CD4-positive, alpha-beta memory T cell (primary cell): ENCODE data around the gene DCST2. TPM values are rescaled to one million over a fixed set of nuclear protein-coding genes. Genes with fewer than 3 reads are reported as not detected.

ENCODE experiments used
- CTCF ChIA-PET: fragments of 350-600 bp; sonication (Branson Sonifier 250); formaldehyde crosslinking; loops from one replicate; lab custom pipeline; 2021; ENCODE audit warnings: inconsistent platforms; ENCODE audit not compliant: partially characterized antibody; lab: Charles Lee
- POLR2A ChIA-PET: fragments of 350-600 bp; sonication (Branson Sonifier 250); formaldehyde crosslinking; loops from one replicate; lab custom pipeline; 2021; ENCODE audit not compliant: partially characterized antibody; lab: Charles Lee
- DNase-seq, 5 donors: peaks; one replicate each; pipeline versions ENCODE4 v3.0.0 to v3.0.0-alpha.2; 2020 to 2022; ENCODE audit warnings: mixed read lengths in 1 of 5
- H3K27ac ChIP-seq: one replicate; pipeline ENCODE4 v1.7.0; 2013; ENCODE audit warnings: low read depth, low read length
- H3K27me3 ChIP-seq: 2 replicates; pipeline ENCODE4 v1.7.0; 2013; ENCODE audit warnings: mild to moderate bottlenecking, low read length, moderate library complexity; ENCODE audit not compliant: insufficient read depth
- H3K36me3 ChIP-seq: 2 replicates; pipeline ENCODE4 v1.7.0; 2013; ENCODE audit warnings: mild to moderate bottlenecking, low read length, moderate library complexity; ENCODE audit not compliant: insufficient read depth
- H3K4me1 ChIP-seq: 2 replicates; pipeline ENCODE4 v1.7.0; 2013; ENCODE audit warnings: mild to moderate bottlenecking, low read length, moderate library complexity; ENCODE audit not compliant: insufficient read depth
- H3K4me3 ChIP-seq, 2 donors: one replicate each; pipeline ENCODE4 v1.7.0; 2013; ENCODE audit warnings: low read length in 2 of 2, mild to moderate bottlenecking in 1 of 2
- H3K9me3 ChIP-seq, 2 donors: one replicate each; pipeline ENCODE4 v1.7.0; 2013; ENCODE audit warnings: low read length in 2 of 2, control low read depth in 1 of 2; ENCODE audit not compliant: control insufficient read depth in 1 of 2
- H3K27ac Mint-ChIP-seq, 7 donors: one replicate each; pipeline ENCODE4 v1.8.0; 2020 to 2021; ENCODE audit warnings: mixed read lengths in 7 of 7, mild to moderate bottlenecking in 6 of 7, inconsistent platforms in 3 of 7, moderate library complexity in 3 of 7
- H3K27me3 Mint-ChIP-seq, 2 donors: one replicate each; pipeline ENCODE4 v1.8.0; 2020 to 2021; ENCODE audit warnings: mixed read lengths in 2 of 2
- H3K36me3 Mint-ChIP-seq, 2 donors: one replicate each; pipeline ENCODE4 v1.8.0; 2020 to 2021; ENCODE audit warnings: mixed read lengths in 2 of 2, inconsistent platforms in 1 of 2, mild to moderate bottlenecking in 1 of 2
- H3K4me1 Mint-ChIP-seq, 4 donors: one replicate each; pipeline ENCODE4 v1.8.0; 2020 to 2021; ENCODE audit warnings: mixed read lengths in 4 of 4, mild to moderate bottlenecking in 1 of 4
- H3K4me3 Mint-ChIP-seq, 8 donors: one replicate each; pipeline ENCODE4 v1.8.0; 2020 to 2021; ENCODE audit warnings: mixed read lengths in 8 of 8, mild to moderate bottlenecking in 7 of 8, moderate library complexity in 6 of 8, inconsistent platforms in 3 of 8
- H3K9me3 Mint-ChIP-seq, 8 donors: one replicate each; pipeline ENCODE4 v1.8.0; 2020 to 2021; ENCODE audit warnings: mixed read lengths in 8 of 8, mild to moderate bottlenecking in 5 of 8, inconsistent platforms in 3 of 8, moderate library complexity in 1 of 8
- intact Hi-C: fragments of 100-400 bp; cut with micrococcal nuclease; formaldehyde crosslinking; loops from one replicate; pipeline ENCODE4 v1.15.1; 2023
- polyA plus RNA-seq, 2 donors: library from polyadenylated mRNA; unstranded; fragments of 300-500 nt; fragmentation: Illumina TruSeq; gene quantifications; one replicate each; pipeline ENCODE4 v1.2.3, GENCODE V29; 2021
- total RNA-seq, 2 experiments: library from RNA; stranded (reverse); gene quantifications; one replicate each; pipeline ENCODE4 v1.2.3, GENCODE V29; 2021

DCST2 gene
- 1 to 10 TPM; 4.0 to 4.1 TPM for total RNA-seq
- not detected for polyA plus RNA-seq

DNA sequence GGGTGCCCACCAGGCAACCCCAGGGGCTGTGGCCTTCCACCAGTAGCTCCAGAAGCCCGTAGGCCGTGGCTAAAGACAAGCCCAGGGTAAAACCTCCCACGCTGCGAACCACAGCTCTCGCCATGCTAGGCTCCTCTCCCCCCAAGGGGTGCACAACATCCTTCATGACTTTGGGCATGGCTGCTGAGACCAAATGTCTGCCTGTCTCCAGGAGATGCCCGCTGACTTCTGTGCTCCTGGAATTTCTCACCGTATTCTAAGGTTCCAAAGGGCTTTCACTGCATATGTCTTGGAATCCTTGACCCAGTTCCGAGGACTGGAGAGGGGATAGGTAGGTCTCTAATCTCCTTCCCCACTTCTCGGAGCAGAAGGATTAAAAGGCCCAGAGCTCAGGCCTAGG is at the start of gene DCST2, which contains the start of gene DCST1:
Gene DCST2, minus strand, starts transcription at position 258 of the 400 bp plus-strand sequence. Its CDS starts 80 bp downstream, at position 178.
Gene DCST1, plus strand, starts transcription at position 301 of the 400 bp plus-strand sequence. CDS start 213 bp downstream, outside the sequence.
- DNase-seq: no peak
- Histone ChIP-seq H3K4me1 (no peaks in the 10 kb centered on the region), H3K9me3 (no peaks in the 10 kb centered on the region), H3K27me3 (no peaks in the 10 kb centered on the region), H3K36me3 (no peaks in the 10 kb centered on the region), H3K27ac (no peak within 1 kb of the TSS), H3K4me3 (no peak within 1 kb of the TSS)
- Mint-ChIP-seq H3K9me3 (no peaks in the 10 kb centered on the region), H3K4me1 (no peaks in the 10 kb centered on the region), H3K4me3 (no peak within 1 kb of the TSS), H3K27me3 (peaks cover 0 to 1% of the 10 kb centered on the region in 2 donors), H3K27ac (peak within 1 kb of the TSS in 1 of 7 donors; percentile 46), H3K36me3 (no peaks in the 10 kb centered on the region)
- ChIA-PET CTCF (no interaction called here), POLR2A (no interaction called here)
- intact Hi-C loops: no loop called here

DNA sequence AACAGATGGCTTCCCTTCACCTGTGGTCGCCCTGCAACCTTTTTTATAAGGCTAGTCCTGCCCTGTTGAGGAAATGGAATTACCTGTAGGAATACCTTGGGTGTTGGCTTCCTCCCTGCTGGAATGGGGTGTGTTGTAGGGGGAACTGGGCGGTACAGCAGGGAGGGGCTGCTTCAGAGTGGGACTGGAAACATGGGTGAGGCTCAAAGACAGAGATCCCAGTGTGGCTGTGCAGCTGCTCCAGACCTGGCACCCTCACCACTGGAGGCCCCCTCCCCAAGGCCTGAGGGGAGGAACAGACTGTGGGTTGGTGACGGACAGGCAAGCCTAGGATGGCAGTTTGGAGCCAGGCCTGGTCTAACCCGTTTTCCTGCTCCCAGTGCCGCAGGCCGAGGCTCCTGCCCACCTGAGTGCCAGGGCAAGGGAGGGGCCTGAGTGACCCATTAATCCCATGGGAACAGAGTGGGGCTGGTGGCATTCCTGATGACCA is 49.5 kb upstream of the DCST2 start:
- peaks cover 0 to 3% of the 10 kb centered on the region in 2 donors for H3K36me3 Mint-ChIP-seq
- H3K27me3 Mint-ChIP-seq: peaks cover 13 to 35% of the 10 kb centered on the region in 2 donors
- H3K9me3 Mint-ChIP-seq: no peaks in the 10 kb centered on the region
- H3K27ac ChIP-seq: no peak overlapping the region
- ChIA-PET POLR2A (interaction anchor here (0.7 to 4.0 kb wide), 4 partner anchors 20 to 147 kb away, joined by 3 to 62 read pairs (median 12); partner anchors contain the start of genes ADAM15, EFNA4, KRTCAP2 and PMVK), CTCF (interaction anchor here (0.6 to 5.0 kb wide), 4 partner anchors 18 to 39 kb away, joined by 3 to 74 read pairs (median 4); partner anchors contain the start of genes ADAM15 and EFNA4)
- no peak for DNase-seq
- H3K4me3 Mint-ChIP-seq: peak overlapping the region in 4 of 8 donors; percentile 24 to 83 (median 56)
- peak overlapping the region in 1 of 2 donors; percentile 41 for H3K4me3 ChIP-seq
- H3K27ac Mint-ChIP-seq: peak overlapping the region in 1 of 7 donors; percentile 54
- H3K27me3 ChIP-seq: peaks cover 34% of the 10 kb centered on the region
- no peaks in the 10 kb centered on the region for H3K36me3 ChIP-seq
- H3K4me1 ChIP-seq: peaks cover 74% of the 10 kb centered on the region
- intact Hi-C loops: loop anchor here (5.0 kb wide), 1 partner anchor 606 kb away; no protein-coding TSS in a partner anchor
- peaks cover 30 to 56% (median 42%) of the 10 kb centered on the region in 4 donors for H3K4me1 Mint-ChIP-seq
- H3K9me3 ChIP-seq: no peaks in the 10 kb centered on the region

DNA sequence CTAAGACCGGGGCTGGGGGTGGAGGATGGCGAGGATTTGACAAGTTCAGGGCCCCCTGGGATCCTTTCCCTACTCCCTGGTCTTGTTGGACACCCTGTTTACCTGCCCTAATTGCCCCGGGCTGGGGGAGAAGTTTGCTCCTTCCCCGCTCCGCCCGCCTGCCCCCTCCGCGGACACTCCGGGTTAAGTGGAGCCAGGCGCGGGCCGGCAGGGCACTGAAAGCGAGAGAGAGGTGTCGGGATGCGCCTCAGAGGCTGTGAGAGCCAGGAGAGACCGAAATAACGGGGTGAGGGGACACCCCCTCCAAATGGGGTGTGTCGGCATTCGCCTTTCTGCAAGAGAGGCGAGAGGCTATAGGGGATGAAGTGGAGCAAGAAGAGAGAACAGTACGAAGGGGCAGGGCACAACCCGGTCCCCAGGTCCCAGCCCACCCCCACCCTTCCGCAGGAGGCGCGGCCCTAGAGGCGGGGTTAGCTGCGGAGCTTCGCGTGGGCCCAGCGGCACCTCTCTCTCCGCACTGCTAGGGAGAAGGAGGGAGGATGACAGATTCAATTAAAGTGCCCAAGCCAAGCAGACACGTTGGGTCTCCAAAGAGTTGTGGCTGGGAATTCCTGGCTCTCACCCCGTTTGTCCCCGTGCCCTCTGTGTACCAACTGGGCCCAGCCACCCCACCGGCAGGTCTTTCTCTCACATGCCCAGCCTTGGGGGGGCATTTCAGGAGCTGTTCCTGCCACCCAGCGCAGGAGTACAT is 48.9 kb upstream of the DCST2 start:
- Histone ChIP-seq H3K27ac (no peak overlapping the region), H3K36me3 (no peaks in the 10 kb centered on the region), H3K4me3 (peak overlapping the region in 1 of 2 donors; percentile 41), H3K4me1 (peaks cover 74% of the 10 kb centered on the region), H3K27me3 (peaks cover 34% of the 10 kb centered on the region), H3K9me3 (no peaks in the 10 kb centered on the region)
- H3K4me3 Mint-ChIP-seq: peak overlapping the region in 6 of 8 donors; percentile 38 to 83 (median 58)
- intact Hi-C loops: loop anchor here (5.0 kb wide), 1 partner anchor 605 kb away; no protein-coding TSS in a partner anchor
- H3K27me3 Mint-ChIP-seq: peaks cover 13 to 35% of the 10 kb centered on the region in 2 donors
- peak in 1 of 5 donors; percentile 59 for DNase-seq
- POLR2A ChIA-PET: interaction anchor here (1.5 kb wide), 1 partner anchor 146 kb away, joined by 3 read pairs; the partner anchor contains the start of gene PMVK
- CTCF ChIA-PET: interaction anchor here (1.5 to 5.0 kb wide), 3 partner anchors 17 to 32 kb away, joined by 3 to 74 read pairs (median 6); partner anchors contain the start of genes ADAM15 and EFNA4
- peak overlapping the region in 2 of 7 donors; percentile 53 to 54 for H3K27ac Mint-ChIP-seq
- peaks cover 0 to 3% of the 10 kb centered on the region in 2 donors for H3K36me3 Mint-ChIP-seq
- H3K9me3 Mint-ChIP-seq: no peaks in the 10 kb centered on the region
- peaks cover 33 to 63% (median 46%) of the 10 kb centered on the region in 4 donors for H3K4me1 Mint-ChIP-seq

DNA sequence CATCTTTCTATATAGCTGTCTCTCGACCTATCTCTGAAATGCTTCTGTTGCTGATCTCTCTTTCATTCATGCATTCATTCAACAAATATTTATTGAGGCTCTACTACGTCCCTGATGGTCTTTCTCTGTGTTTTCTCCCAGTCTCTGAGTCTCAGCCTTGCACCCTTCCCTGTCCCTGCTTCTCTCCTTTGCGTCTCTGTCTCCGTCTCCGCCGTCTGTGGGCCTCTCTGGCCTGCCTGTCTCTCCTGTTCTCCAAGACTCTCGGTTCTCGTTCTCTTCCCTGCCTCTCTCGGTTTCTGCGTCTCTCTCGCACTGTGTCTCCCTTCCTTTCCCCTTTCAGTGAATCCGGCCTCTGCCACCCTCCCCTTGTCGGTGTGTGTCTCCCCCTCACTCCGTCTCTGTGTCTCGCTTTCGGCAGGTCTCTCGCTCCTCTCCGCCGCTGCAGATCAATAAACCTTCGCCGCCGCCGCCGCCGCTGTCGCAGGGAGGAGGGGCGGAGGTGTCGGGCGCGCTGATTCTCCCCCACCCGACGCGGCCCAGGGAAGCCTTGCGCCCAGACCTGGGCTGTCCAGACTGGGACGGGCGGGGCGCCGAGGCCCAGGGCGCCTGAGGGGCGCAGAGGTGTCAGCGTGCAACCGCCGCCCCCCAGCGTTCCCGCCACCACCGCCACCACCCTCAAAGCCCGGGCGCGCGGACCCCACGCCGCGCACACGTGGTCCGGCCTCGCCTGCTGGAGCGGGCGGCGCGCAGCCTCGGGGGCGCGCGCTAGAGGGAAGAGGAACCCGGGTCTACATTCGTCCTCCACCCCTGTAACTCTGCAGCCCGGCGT is 48.1 kb upstream of the DCST2 start:
- Histone ChIP-seq H3K4me3 (peak overlapping the region in 1 of 2 donors; percentile 41), H3K36me3 (no peaks in the 10 kb centered on the region), H3K9me3 (no peaks in the 10 kb centered on the region), H3K27ac (no peak overlapping the region), H3K27me3 (peaks cover 34% of the 10 kb centered on the region), H3K4me1 (peaks cover 73% of the 10 kb centered on the region)
- Mint-ChIP-seq H3K4me3 (peak overlapping the region; percentile 79 to 89 (median 84)), H3K4me1 (peaks cover 33 to 69% (median 47%) of the 10 kb centered on the region in 4 donors), H3K9me3 (no peaks in the 10 kb centered on the region), H3K27ac (peak overlapping the region in 5 of 7 donors; percentile 1 to 93 (median 67)), H3K36me3 (peaks cover 0 to 3% of the 10 kb centered on the region in 2 donors), H3K27me3 (peaks cover 13 to 35% of the 10 kb centered on the region in 2 donors)
- intact Hi-C loops: loop anchor here (5.0 kb wide), 1 partner anchor 604 kb away; no protein-coding TSS in a partner anchor
- peak in 1 of 5 donors; percentile 39 for DNase-seq
- POLR2A ChIA-PET: interaction anchor here (0.9 to 2.9 kb wide), 8 partner anchors 11 to 138 kb away, joined by 3 to 16 read pairs (median 4); partner anchors contain the start of genes EFNA4, PBXIP1 and PYGO2
- CTCF ChIA-PET: interaction anchor here (1.4 to 5.0 kb wide), 5 partner anchors 11 to 31 kb away, joined by 3 to 74 read pairs (median 6); partner anchors contain the start of genes ADAM15 and EFNA4

DNA sequence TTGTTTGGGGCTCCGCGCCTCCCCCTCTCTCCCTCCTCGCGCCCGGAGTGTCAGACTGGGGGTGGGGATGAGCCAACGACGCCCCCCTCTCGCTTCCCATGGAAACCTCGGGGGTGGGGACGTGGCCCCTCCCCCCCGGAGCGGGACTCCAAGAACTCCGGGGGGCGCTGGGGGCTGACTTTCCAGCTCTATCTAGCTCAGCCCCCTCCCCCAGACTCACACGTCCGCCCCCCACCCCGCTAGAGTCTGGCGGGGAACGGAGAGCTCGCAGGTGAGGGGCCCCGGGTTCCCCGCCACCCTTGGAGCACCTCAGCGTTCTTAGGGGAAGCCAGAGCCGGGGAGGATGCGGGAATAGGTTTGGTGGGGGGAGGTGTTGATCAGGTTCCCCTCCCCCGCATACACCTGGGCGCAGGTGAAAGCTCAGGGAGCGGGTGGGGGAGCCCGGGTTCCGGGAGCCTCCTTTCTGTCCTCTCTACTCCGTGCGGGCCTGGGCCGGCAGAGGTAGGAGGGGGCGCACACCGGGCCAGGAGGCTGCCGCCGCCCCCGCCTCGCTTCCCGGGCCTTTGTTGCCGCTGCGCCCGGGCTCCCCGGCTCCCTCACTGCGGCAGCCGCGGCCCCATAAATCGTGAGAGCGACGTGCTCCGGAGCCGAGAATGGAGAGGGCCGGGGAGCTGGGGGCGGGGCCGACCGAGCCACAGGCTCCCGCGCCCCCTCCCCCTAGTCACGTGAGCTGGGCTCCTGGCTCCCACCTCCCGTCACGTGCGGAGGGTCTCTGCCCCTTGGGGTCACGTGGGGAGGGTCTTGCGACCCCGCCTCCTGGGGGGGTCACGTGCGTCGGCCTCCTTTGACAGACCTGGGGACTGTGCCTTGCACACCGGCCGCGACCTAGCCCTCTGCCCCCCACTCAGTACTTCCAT is 47.0 kb upstream of the DCST2 start:
- Mint-ChIP-seq H3K4me1 (peaks cover 31 to 71% (median 44%) of the 10 kb centered on the region in 4 donors), H3K36me3 (peaks cover 0 to 3% of the 10 kb centered on the region in 2 donors), H3K27me3 (peaks cover 13 to 35% of the 10 kb centered on the region in 2 donors), H3K27ac (peak overlapping the region in 1 of 7 donors; percentile 84), H3K4me3 (peak overlapping the region; percentile 79 to 89 (median 84)), H3K9me3 (no peaks in the 10 kb centered on the region)
- H3K4me3 ChIP-seq: peak overlapping the region; percentile 12 to 39
- ChIA-PET POLR2A (interaction anchor here (0.9 to 2.9 kb wide), 10 partner anchors 10 to 137 kb away, joined by 3 to 16 read pairs (median 4); partner anchors contain the start of genes EFNA4, PBXIP1 and PYGO2), CTCF (interaction anchor here (0.9 to 1.9 kb wide), 4 partner anchors 10 to 35 kb away, joined by 5 to 7 read pairs (median 5); no protein-coding TSS in a partner anchor)
- peak in 1 of 5 donors; percentile 36 for DNase-seq
- intact Hi-C loops: loop anchor here (1.0 to 5.0 kb wide), 2 partner anchors 9 to 603 kb away; no protein-coding TSS in a partner anchor
- H3K27me3 ChIP-seq: peaks cover 34% of the 10 kb centered on the region
- H3K27ac ChIP-seq: no peak overlapping the region
- H3K4me1 ChIP-seq: peaks cover 62% of the 10 kb centered on the region
- no peaks in the 10 kb centered on the region for H3K36me3 ChIP-seq
- H3K9me3 ChIP-seq: no peaks in the 10 kb centered on the region
